NCI-H1092 treated with DMSO at 0.1 percent for 48 hours (cell line): Measurements from ENCODE around the gene EFHC1.

Experiments used
- DNase-seq: peaks from one replicate; lab custom pipeline; 2025; lab: John Stamatoyannopoulos, UW

Gene EFHC1

GRCh38 chr6:52555518-52556233, 135.5 kb downstream of the EFHC1 start:
- DNase-seq, result no peak

- DNase-seq, result no peak
Measured at GRCh38 chr6:52557389-52558265, 137.5 kb downstream of the EFHC1 start.

GRCh38 chr6:52558266-52559000, 138.3 kb downstream of the EFHC1 start:
- no peak for DNase-seq

GRCh38 chr6:52560462-52560861, 140.3 kb downstream of the EFHC1 start:
- no peak for DNase-seq

GRCh38 chr6:52562911-52563310, 142.8 kb downstream of the EFHC1 start:
- DNase-seq, result no peak

- DNase-seq, result no peak
Measured at GRCh38 chr6:52564856-52565255, 144.7 kb downstream of the EFHC1 start.

GRCh38 chr6:52566201-52566600, 146.1 kb downstream of the EFHC1 start:
- no peak for DNase-seq

- DNase-seq, result no peak
Measured at GRCh38 chr6:52566853-52567279, 146.7 kb downstream of the EFHC1 start.

GRCh38 chr6:52568320-52568719, 148.2 kb downstream of the EFHC1 start:
- no peak for DNase-seq

GRCh38 chr6:52570291-52570700, 150.2 kb downstream of the EFHC1 start:
- DNase-seq, result peak; percentile 2

- DNase-seq, result no peak
Measured at GRCh38 chr6:52571099-52571755, 151.1 kb downstream of the EFHC1 start.

GRCh38 chr6:52572536-52572935, 152.4 kb downstream of the EFHC1 start:
- DNase-seq, result no peak

GRCh38 chr6:52573295-52573694, 153.2 kb downstream of the EFHC1 start:
- DNase-seq, result no peak
